Keratinocyte (primary cell): ENCODE measurements around the gene ZBTB38. TPM values are rescaled to one million over a fixed set of nuclear protein-coding genes. Genes with fewer than 3 reads are reported as not detected.

Source experiments
- DNase-seq: peaks from one replicate; pipeline ENCODE4 v3.0.0-alpha.2; 2011; ENCODE audit warnings: low read depth, missing footprints, low spot score
- FAIRE-seq: peaks from 2 replicates; lab custom pipeline; 2011; peaks lifted over from hg19 to GRCh38; lab: Jason Lieb, UNC
- H2AFZ ChIP-seq: 2 replicates; pipeline ENCODE4 v1.6.0; 2012; ENCODE audit warnings: low read length, control low read depth, inconsistent platforms; ENCODE audit not compliant: control insufficient read depth
- H3K27ac ChIP-seq: 2 replicates; pipeline ENCODE4 v1.5.1; 2011; ENCODE audit warnings: low read length; ENCODE audit not compliant: control insufficient read depth, insufficient read depth
- H3K27me3 ChIP-seq: 3 replicates; pipeline ENCODE4 v1.6.0; 2011; ENCODE audit warnings: low read length; ENCODE audit not compliant: control insufficient read depth, insufficient read depth; ENCODE audit errors: extremely low read depth
- H3K36me3 ChIP-seq, 2 experiments: 2 replicates in 1 of 2; 3 replicates in 1 of 2; pipeline ENCODE4 v1.5.1; 2011; ENCODE audit warnings: low read length in 2 of 2, mild to moderate bottlenecking in 1 of 2; ENCODE audit not compliant: control insufficient read depth in 2 of 2, insufficient read depth in 2 of 2; ENCODE audit errors: extremely low read depth in 1 of 2
- H3K4me1 ChIP-seq: 3 replicates; pipeline ENCODE4 v1.5.1; 2011; ENCODE audit warnings: low read length; ENCODE audit not compliant: control insufficient read depth, insufficient read depth; ENCODE audit errors: extremely low read depth
- H3K4me2 ChIP-seq: 3 replicates; pipeline ENCODE4 v1.6.0; 2011; ENCODE audit warnings: low read depth, low read length; ENCODE audit not compliant: control insufficient read depth, insufficient read depth; ENCODE audit errors: extremely low read depth
- H3K4me3 ChIP-seq, 3 experiments: fragments of 200-600 bp in 1 of 3; sonication (generic) in 1 of 3; 2 replicates in 2 of 3; 3 replicates in 1 of 3; pipeline ENCODE4 v1.5.1; 2011 to 2016; ENCODE audit warnings: low read length in 3 of 3, mild to moderate bottlenecking in 3 of 3, control low read depth in 2 of 3, inconsistent platforms in 1 of 3, low read depth in 1 of 3, mixed read lengths in 1 of 3, mixed run types in 1 of 3, moderate library complexity in 1 of 3; ENCODE audit not compliant: control insufficient read depth in 2 of 3, insufficient read depth in 2 of 3; ENCODE audit errors: extremely low read depth in 1 of 3
- H3K79me2 ChIP-seq: 2 replicates; pipeline ENCODE4 v1.6.0; 2012; ENCODE audit warnings: low read length; ENCODE audit not compliant: control insufficient read depth, insufficient read depth
- H3K9ac ChIP-seq: 3 replicates; pipeline ENCODE4 v1.6.0; 2011; ENCODE audit warnings: low read length; ENCODE audit not compliant: control insufficient read depth, insufficient read depth; ENCODE audit errors: extremely low read depth
- H3K9me1 ChIP-seq: 3 replicates; pipeline ENCODE4 v1.6.0; 2011; ENCODE audit warnings: low read length; ENCODE audit not compliant: control insufficient read depth, insufficient read depth; ENCODE audit errors: extremely low read depth
- H3K9me3 ChIP-seq: 2 replicates; pipeline ENCODE4 v1.5.1; 2012; ENCODE audit warnings: low read depth, low read length; ENCODE audit not compliant: control insufficient read depth
- H4K20me1 ChIP-seq: 3 replicates; pipeline ENCODE4 v1.6.0; 2011; ENCODE audit warnings: low read length; ENCODE audit not compliant: control insufficient read depth, insufficient read depth; ENCODE audit errors: extremely low read depth
- CTCF ChIP-seq, 3 experiments: IDR thresholded peaks in 1 of 3; conservative IDR thresholded peaks in 1 of 3; optimal IDR thresholded peaks in 1 of 3; 2 replicates in 2 of 3; 3 replicates in 1 of 3; pipeline versions ENCODE3 to v1.5.1; 2011; ENCODE audit warnings: low read length in 3 of 3, mild to moderate bottlenecking in 3 of 3, moderate library complexity in 2 of 3, control low read depth in 1 of 3, inconsistent platforms in 1 of 3; ENCODE audit not compliant: insufficient read depth in 2 of 3; ENCODE audit errors: extremely low read depth in 1 of 3
- EZH2 ChIP-seq: IDR thresholded peaks from one replicate; pipeline ENCODE4 v1.6.1; 2012; ENCODE audit warnings: inconsistent platforms, mild to moderate bottlenecking, low read length, moderate library complexity
- dilution Hi-C: fragments of 300-500 bp; cut with MboI; formaldehyde crosslinking; loops from one replicate; pipeline ENCODE4 v1.7.0; 2020; ENCODE audit warnings: low sequenced_read_pairs; ENCODE audit not compliant: extremely low pct_ligation_motif_present
- polyA plus RNA-seq, 5 experiments: library from polyadenylated mRNA; depleted of rRNA in 3 of 5; stranded (reverse) in 3 of 5; stranded (forward) in 1 of 5; unstranded in 1 of 5; fragments of >200 nt; gene quantifications; 1 replicate in 1 of 5; 2 replicates in 3 of 5; 3 replicates in 1 of 5; pipeline versions ENCODE4 v1.2.1 to v1.2.3, GENCODE V29; 2011 to 2012; ENCODE audit warnings: missing spikeins in 2 of 5, low read depth in 1 of 5, low replicate concordance in 1 of 5

The ZBTB38 gene
- polyA plus RNA-seq, 1 donor (not counting 4 experiments of a cell fraction or from before 2014, with no cell fraction given), result 34.9 TPM

- H3K27ac ChIP-seq, result peak overlapping the region; percentile 77
- H3K4me2 ChIP-seq, result peak overlapping the region; percentile 92
- H4K20me1 ChIP-seq, result no peaks in the 10 kb centered on the region
- peaks cover 0 to 1% of the 10 kb centered on the region in 2 experiments for H3K36me3 ChIP-seq
- peaks cover 52% of the 10 kb centered on the region for H3K4me1 ChIP-seq
- FAIRE-seq (peak; percentile 29), DNase-seq (no peak)
- peak overlapping the region; percentile 87 for H2AFZ ChIP-seq
- H3K4me3 ChIP-seq, result peak overlapping the region; percentile 1 to 71 (median 66)
- no peaks in the 10 kb centered on the region for H3K27me3 ChIP-seq
- dilution Hi-C loops, result no loop called here
- no peaks in the 10 kb centered on the region for H3K9me3 ChIP-seq
- no peak for TF ChIP-seq EZH2
- H3K9ac ChIP-seq, result peak overlapping the region; percentile 63
- no peaks in the 10 kb centered on the region for H3K9me1 ChIP-seq
- H3K79me2 ChIP-seq, result no peaks in the 10 kb centered on the region
Measured at GRCh38 chr3:141388823-141389621, 20.7 kb downstream of the ZBTB38 start.

GRCh38 chr3:141389703-141390102 lies 21.4 kb downstream of the ZBTB38 start:
- Histone ChIP-seq H3K27me3 (no peaks in the 10 kb centered on the region), H3K9me3 (no peaks in the 10 kb centered on the region), H3K9me1 (no peaks in the 10 kb centered on the region), H3K9ac (no peak overlapping the region), H2AFZ (peak overlapping the region; percentile 1), H3K79me2 (no peaks in the 10 kb centered on the region), H3K27ac (peak overlapping the region; percentile 77), H3K36me3 (peaks cover 0 to 1% of the 10 kb centered on the region in 2 experiments), H3K4me2 (peak overlapping the region; percentile 92), H3K4me3 (peak overlapping the region in 1 of 3 experiments; percentile 71), H4K20me1 (no peaks in the 10 kb centered on the region), H3K4me1 (peaks cover 45% of the 10 kb centered on the region)
- FAIRE-seq, result no peak
- TF ChIP-seq EZH2 (no peak), CTCF (optimal IDR thresholded peaks at IDR 0.05 in 1 of 3, IDR thresholded peaks at IDR 0.05 in 1 of 3, conservative IDR thresholded peaks at IDR 0.05 in 1 of 3; ENCODE audit: extremely low read depth in 1 of 3, insufficient read depth in 2 of 3, low read length in 3 of 3) (no peak)
- DNase-seq, result no peak
- dilution Hi-C loops, result no loop called here
